GM12873 (cell line): Measurements from ENCODE around the gene ASTN2.

Experiments
- TF ChIP-seq, protein P1 (sequence below): IDR thresholded peaks from 2 replicates; pipeline ENCODE4 v1.5.1; 2012; ENCODE audit warnings: low read depth, mild to moderate bottlenecking, moderate library complexity, low read length, control low read depth; ENCODE audit not compliant: insufficient read depth; ENCODE audit errors: missing control alignments

Gene ASTN2

DNA sequence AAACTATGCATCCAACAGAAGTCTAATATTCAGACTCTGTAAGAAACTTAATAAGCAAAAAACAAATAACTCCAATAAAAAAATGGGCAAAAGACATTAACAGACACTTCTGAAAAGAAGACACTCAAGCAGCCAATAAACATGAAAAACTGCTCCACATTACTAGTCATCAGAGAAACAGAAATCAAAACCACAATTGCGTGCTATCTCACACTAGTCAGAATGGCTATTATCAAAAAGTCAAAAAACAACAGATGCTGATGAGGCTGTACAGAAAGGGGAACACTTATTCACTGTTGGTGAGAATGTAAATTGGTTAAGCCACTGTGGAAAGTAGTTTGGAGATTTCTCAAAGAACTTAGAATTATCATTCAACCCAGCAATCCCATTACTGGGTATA lies 829.0 kb downstream of the ASTN2 start:
- TF ChIP-seq, protein P1, sequence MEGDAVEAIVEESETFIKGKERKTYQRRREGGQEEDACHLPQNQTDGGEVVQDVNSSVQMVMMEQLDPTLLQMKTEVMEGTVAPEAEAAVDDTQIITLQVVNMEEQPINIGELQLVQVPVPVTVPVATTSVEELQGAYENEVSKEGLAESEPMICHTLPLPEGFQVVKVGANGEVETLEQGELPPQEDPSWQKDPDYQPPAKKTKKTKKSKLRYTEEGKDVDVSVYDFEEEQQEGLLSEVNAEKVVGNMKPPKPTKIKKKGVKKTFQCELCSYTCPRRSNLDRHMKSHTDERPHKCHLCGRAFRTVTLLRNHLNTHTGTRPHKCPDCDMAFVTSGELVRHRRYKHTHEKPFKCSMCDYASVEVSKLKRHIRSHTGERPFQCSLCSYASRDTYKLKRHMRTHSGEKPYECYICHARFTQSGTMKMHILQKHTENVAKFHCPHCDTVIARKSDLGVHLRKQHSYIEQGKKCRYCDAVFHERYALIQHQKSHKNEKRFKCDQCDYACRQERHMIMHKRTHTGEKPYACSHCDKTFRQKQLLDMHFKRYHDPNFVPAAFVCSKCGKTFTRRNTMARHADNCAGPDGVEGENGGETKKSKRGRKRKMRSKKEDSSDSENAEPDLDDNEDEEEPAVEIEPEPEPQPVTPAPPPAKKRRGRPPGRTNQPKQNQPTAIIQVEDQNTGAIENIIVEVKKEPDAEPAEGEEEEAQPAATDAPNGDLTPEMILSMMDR: no peak

DNA sequence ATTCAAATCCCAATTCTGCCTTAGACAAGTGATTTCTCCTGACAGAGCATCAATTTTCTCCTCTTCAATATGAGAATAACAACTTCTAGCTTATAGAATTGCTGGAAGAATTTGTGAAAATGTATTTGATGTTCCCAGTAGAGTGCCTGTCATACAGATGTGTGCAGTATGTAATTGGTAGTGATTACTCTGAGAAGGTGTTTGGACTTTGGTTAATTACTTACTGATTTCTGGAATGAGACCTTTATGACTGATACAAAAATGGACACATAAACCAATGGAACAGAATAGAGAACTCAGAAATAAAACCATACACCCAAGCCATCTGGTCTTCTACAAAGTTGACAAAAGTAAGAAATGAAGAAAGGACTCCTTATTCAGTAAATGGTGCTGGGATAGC lies 829.7 kb downstream of the ASTN2 start:
- TF ChIP-seq, protein P1: no peak

DNA sequence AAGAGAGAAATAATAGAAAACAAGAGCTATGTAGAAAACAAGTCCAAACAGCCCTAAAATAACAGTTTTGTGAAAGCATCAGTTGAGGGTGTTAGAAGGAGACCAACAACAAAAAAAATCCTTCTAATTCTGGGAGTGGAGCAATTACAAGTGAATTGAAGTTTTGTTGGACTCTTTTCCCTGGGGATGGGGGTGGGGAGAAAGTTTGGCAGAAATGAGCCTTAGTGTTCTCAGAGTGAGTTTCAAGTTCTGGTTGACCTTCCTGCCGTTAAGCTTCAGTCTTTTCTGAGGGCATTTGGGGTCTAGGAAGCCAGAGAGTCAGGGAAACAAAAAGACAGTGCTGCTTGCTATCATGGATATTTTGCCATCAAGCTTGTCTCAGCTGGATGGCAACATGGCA lies 834.0 kb downstream of the ASTN2 start:
- TF ChIP-seq, protein P1: no peak

DNA sequence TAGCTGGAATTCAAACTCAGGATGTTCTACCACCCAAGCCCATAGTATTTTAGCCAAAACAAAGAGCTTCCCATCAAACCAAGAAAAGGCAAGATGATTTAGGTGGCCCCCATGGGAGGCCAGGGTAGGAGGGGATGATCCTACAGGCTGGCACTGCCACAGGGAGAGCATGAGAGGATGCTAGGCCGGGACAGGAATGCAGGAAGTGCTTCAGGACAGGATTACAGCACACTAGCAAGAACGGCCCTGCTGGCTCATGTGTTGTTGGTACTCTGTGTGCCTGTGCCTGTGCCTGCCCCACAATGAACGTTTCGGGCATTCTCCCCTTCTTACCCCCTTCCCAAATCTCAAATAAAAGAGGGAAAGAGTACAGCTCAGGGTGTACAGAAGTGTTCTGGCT lies 838.5 kb downstream of the ASTN2 start:
- TF ChIP-seq, protein P1: no peak

DNA sequence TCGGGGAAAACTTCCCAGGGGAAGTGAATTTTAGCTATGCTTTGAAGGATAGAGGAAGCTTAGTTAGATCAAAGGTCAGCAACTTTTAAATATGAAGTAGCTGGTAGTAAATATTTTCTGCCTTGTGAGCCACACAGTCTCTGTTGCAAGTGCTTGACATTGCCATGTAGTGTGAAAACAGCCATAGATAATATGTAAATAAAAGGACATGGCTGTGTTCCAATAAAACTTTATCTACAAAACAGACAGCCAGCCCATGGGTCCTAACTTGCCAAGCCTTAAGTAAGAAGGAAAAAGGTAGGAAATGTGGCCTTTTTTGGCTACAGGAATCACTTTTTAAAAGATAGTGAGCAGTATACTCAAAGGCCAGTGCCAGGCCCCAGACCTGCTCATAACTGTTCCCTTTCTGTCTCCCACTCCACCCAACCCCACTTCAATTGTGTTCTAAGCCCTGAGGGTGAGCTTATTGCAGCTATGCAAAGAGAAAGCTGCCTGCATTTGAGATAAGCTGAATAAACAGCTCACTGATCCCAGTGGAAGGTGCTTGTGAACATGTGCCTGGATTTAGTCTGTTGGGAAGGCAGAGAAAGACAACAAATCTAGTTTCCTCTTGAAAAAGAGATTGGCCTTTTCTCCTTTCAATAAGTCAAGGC lies 840.7 kb downstream of the ASTN2 start:
- TF ChIP-seq, protein P1: no peak

DNA sequence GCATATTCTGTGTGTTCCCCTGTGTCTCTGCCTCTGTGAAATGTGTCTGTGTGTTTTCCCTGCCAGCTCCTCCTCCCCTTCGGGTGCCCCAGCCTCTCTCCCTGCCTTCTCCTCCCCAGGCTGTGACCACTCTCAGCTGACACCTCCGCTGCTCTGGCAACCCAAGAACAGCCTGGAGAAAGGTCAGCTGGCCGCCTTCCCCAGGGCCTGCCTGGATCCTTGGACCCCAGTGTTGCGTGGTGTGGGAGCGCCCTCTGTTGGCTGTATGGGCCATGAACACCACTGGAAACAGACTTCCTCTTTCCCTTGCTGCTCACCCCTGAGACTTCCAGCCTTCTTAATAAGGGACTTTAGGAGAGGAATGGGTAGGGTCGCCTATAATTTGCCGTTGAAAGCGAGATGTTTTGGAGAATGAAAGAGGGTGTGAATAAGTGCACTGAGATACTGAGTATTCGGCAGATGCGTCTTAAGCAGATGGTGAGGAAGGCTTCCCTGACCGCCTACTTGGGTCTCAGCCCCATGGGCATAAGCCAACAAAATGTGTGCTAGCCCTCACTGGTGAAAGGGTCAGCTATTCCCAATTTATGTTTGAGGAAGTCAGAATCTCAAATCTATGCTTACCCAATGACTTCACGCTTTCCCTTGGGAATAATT lies 842.6 kb downstream of the ASTN2 start:
- TF ChIP-seq, protein P1: peak; percentile 95

DNA sequence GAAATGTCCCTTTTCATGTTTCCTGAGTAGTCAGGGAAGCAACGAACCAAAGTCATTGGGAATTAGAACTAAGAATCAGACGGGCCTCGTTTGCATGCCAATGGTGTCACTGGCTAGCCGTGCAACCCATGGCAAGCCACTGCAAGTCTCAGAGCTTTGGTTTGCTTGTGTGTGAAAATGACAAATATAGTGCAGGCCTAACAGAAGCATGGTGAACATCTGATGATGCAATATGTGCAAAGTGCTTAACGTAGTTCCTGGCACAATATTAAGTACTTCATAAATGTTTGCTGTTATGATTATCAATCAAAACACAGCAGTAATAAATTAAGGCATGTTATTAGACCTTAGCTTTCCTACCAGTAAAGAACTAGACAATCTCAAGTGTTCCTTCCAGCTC lies 845.7 kb downstream of the ASTN2 start:
- TF ChIP-seq, protein P1: no peak
